HS-27A (cell line): Measurements from ENCODE around the gene JCAD.

Source experiments
- DNase-seq: peaks from one replicate; pipeline ENCODE4 v3.0.0-alpha.2; 2012; ENCODE audit warnings: low read depth, missing footprints

Gene JCAD

GRCh38 chr10:30043476-30044270 is 15.7 kb downstream of the JCAD start:
- DNase-seq: no peak

- DNase-seq: no peak
These were observed 16.6 kb downstream of the JCAD start for GRCh38 chr10:30042820-30043219.

GRCh38 chr10:30041196-30042105 is 17.9 kb downstream of the JCAD start:
- no peak for DNase-seq

- DNase-seq: no peak
These were observed 18.8 kb downstream of the JCAD start for GRCh38 chr10:30040597-30040996.

- DNase-seq: no peak
These were observed 19.4 kb downstream of the JCAD start for GRCh38 chr10:30039988-30040387.

GRCh38 chr10:30039567-30039966 is 19.8 kb downstream of the JCAD start:
- DNase-seq: no peak

- no peak for DNase-seq
These were observed 20.4 kb downstream of the JCAD start for GRCh38 chr10:30038781-30039536.

- no peak for DNase-seq
These were observed 21.6 kb downstream of the JCAD start for GRCh38 chr10:30037620-30038336.

GRCh38 chr10:30036811-30037210 is 22.6 kb downstream of the JCAD start:
- no peak for DNase-seq

GRCh38 chr10:30036341-30036740 is 23.0 kb downstream of the JCAD start:
- no peak for DNase-seq

- no peak for DNase-seq
These were observed 24.8 kb downstream of the JCAD start for GRCh38 chr10:30034433-30035137.

- no peak for DNase-seq
These were observed 27.3 kb downstream of the JCAD start for GRCh38 chr10:30032125-30032524.

GRCh38 chr10:30029872-30030256 is 29.5 kb downstream of the JCAD start:
- no peak for DNase-seq

- DNase-seq: no peak
These were observed 30.1 kb downstream of the JCAD start for GRCh38 chr10:30029164-30029871.

GRCh38 chr10:30028738-30029030 is 30.7 kb downstream of the JCAD start:
- DNase-seq: no peak

GRCh38 chr10:30028006-30028737 is 31.2 kb downstream of the JCAD start:
- DNase-seq: no peak

- DNase-seq: no peak
These were observed 32.1 kb downstream of the JCAD start for GRCh38 chr10:30027057-30028005.

GRCh38 chr10:30026578-30026977 is 32.8 kb downstream of the JCAD start:
- DNase-seq: no peak

- DNase-seq: no peak
These were observed 33.3 kb downstream of the JCAD start for GRCh38 chr10:30026080-30026479.
